Effector memory CD8-positive, alpha-beta T cell (primary cell): ENCODE results near the gene PRKCE.

Source experiments
- ATAC-seq: fragments of 150-1000 bp; cut with Tn5 transposase; replicated peaks from 2 replicates; pipeline ENCODE4 v1.10.0; 2021; ENCODE audit warnings: mild to moderate bottlenecking, moderate library complexity
- DNase-seq, 3 experiments: peaks; one replicate each; pipeline ENCODE4 v3.0.0; 2021
- H3K27ac Mint-ChIP-seq, 2 donors: one replicate each; pipeline ENCODE4 v1.8.0; 2022; ENCODE audit warnings: mild to moderate bottlenecking in 2 of 2, mixed read lengths in 2 of 2, moderate library complexity in 2 of 2
- H3K27me3 Mint-ChIP-seq, 2 donors: one replicate each; pipeline ENCODE4 v1.8.0; 2022; ENCODE audit warnings: mixed read lengths in 2 of 2
- H3K36me3 Mint-ChIP-seq: one replicate; pipeline ENCODE4 v1.8.0; 2022; ENCODE audit warnings: mild to moderate bottlenecking, moderate library complexity, mixed read lengths; ENCODE audit not compliant: insufficient read depth
- H3K4me1 Mint-ChIP-seq, 2 donors: one replicate each; pipeline ENCODE4 v1.8.0; 2022; ENCODE audit warnings: low read depth in 2 of 2, mixed read lengths in 2 of 2
- H3K4me3 Mint-ChIP-seq, 2 donors: one replicate each; pipeline ENCODE4 v1.8.0; 2022; ENCODE audit warnings: mild to moderate bottlenecking in 2 of 2, mixed read lengths in 2 of 2, moderate library complexity in 2 of 2
- H3K9me3 Mint-ChIP-seq, 2 donors: one replicate each; pipeline ENCODE4 v1.8.0; 2022; ENCODE audit warnings: mixed read lengths in 2 of 2

PRKCE gene

DNA sequence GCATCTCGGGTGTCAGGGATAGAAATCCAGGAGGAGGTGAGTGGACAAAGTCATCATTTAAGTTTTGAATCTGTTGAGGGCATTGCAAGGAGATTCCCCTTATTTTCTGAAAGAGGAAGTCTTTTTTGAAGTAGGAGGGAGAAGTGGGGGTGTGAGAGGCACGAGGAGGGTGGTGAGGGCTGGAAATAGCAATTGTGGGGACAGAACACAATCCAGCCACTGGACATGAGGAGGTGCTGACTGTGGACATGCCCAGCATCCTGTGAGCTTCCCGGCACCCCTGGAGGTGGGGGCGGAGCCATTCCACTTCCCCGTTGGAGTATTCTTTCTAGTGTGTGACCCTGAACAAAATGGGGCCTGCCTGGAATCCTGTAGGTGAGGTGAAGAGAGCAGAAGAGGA, 335.0 kb downstream of the PRKCE start:
- ATAC-seq (no peak), DNase-seq (no peak)
- H3K36me3 Mint-ChIP-seq, result no peaks in the 10 kb centered on the region
- peaks cover 0 to 1% of the 10 kb centered on the region in 2 donors for H3K4me1 Mint-ChIP-seq
- no peaks in the 10 kb centered on the region for H3K27me3 Mint-ChIP-seq
- H3K9me3 Mint-ChIP-seq, result no peaks in the 10 kb centered on the region
- peak overlapping the region in 1 of 2 donors; percentile 9 for H3K27ac Mint-ChIP-seq
- H3K4me3 Mint-ChIP-seq, result no peak overlapping the region

DNA sequence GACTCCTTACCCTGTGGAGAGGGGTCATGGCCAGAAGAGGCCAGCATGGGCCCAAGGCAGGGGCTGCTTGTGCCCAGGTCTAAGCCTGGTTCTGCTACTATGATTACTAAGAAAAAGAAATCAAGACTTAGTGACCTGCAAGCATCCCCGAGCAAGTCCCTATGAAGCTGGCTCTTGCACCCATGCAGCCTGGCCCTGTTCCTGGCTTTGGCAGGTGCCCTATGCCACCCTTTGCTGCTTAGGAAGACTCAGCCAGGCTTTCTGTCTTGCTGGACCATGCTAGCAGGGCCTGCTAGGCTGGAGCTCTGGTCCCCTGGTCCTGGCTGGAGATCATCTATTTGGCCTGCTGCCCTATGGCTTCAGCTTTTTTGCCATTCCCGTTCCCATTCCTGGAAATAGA, 336.4 kb downstream of the PRKCE start:
- Mint-ChIP-seq H3K9me3 (no peaks in the 10 kb centered on the region), H3K36me3 (no peaks in the 10 kb centered on the region), H3K4me3 (no peak overlapping the region), H3K27ac (no peak overlapping the region), H3K27me3 (no peaks in the 10 kb centered on the region), H3K4me1 (no peaks in the 10 kb centered on the region)
- DNase-seq (no peak), ATAC-seq (no peak)

DNA sequence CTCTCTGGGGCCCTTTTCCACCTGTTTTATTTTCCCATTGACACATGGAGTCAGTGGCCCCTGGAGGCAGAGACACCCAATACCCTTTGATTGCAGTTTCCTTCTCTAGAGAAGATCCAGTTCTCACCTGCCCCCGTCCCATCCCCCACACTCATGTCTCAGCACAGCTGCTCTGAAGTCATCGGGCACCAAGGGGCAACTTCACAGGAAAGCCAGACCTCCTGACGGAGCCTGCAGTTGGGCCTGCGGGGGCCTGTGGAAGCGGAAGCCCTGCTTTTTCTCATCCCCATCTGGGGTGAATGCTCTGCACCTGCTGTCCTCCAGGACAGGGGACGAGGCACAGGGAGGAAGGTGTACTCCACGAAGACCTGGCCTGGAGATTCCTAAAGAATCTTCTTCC, 337.4 kb downstream of the PRKCE start:
- Mint-ChIP-seq H3K4me1 (peaks cover 0 to 2% of the 10 kb centered on the region in 2 donors), H3K36me3 (no peaks in the 10 kb centered on the region), H3K9me3 (no peaks in the 10 kb centered on the region), H3K4me3 (no peak overlapping the region), H3K27me3 (no peaks in the 10 kb centered on the region), H3K27ac (no peak overlapping the region)
- no peak for ATAC-seq
- no peak for DNase-seq

DNA sequence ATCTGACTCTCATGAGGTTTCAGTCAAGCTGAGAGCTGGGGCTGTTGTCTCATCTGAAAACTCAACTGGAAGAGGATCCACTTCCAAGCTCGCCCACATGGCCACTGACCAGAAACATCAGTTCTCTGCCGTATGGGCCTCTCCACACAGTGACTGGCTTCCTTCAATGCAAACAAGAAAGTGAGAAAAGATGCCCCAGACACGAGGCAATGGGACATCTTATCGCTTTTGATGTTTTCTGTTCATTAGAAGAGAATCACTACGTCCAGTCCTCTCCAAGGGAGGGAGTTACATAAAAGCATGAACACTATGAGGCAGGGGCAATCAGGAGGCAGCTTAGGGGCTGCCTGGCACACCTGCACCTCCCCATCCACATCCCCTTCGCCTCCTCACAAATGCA, 338.7 kb downstream of the PRKCE start:
- no peaks in the 10 kb centered on the region for H3K9me3 Mint-ChIP-seq
- no peaks in the 10 kb centered on the region for H3K27me3 Mint-ChIP-seq
- ATAC-seq (no peak), DNase-seq (no peak)
- no peak overlapping the region for H3K4me3 Mint-ChIP-seq
- H3K36me3 Mint-ChIP-seq, result no peaks in the 10 kb centered on the region
- no peak overlapping the region for H3K27ac Mint-ChIP-seq
- H3K4me1 Mint-ChIP-seq, result peaks cover 0 to 2% of the 10 kb centered on the region in 2 donors

DNA sequence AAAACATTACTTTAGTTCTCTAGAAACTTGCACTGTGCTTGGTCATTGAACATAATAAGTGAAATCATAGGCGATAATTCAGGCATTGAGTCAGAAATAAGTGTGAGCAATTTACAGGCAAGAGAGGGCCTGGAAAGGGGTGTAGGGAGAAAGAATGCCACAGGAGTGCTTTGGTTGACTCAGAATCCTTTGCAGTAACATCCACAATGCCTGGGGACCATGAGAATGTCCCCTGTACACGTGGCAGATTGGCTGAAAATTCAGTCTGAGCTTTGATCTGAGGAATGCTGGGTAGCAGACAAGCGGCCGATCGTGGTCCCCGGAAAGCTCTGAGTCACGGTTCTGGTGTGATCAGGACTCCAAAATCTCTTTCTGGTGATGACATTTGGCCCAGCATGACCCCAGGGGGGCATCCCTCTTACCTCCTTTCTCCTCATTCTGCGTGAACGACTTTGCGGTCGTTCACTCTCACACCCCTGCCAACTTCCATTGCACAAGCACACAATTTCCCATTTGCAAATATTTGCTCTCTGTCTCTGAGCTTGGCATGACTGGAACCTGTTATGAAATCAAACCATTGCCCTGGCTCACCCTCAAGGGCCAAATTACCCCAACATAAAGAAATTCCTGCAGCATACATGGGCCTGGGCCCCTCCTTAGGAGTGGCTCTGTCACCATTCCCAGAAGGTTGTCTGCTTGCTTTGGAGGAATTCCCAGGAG, 340.7 kb downstream of the PRKCE start:
- no peak for ATAC-seq
- H3K27ac Mint-ChIP-seq, result no peak overlapping the region
- H3K4me1 Mint-ChIP-seq, result peaks cover 0 to 2% of the 10 kb centered on the region in 2 donors

DNA sequence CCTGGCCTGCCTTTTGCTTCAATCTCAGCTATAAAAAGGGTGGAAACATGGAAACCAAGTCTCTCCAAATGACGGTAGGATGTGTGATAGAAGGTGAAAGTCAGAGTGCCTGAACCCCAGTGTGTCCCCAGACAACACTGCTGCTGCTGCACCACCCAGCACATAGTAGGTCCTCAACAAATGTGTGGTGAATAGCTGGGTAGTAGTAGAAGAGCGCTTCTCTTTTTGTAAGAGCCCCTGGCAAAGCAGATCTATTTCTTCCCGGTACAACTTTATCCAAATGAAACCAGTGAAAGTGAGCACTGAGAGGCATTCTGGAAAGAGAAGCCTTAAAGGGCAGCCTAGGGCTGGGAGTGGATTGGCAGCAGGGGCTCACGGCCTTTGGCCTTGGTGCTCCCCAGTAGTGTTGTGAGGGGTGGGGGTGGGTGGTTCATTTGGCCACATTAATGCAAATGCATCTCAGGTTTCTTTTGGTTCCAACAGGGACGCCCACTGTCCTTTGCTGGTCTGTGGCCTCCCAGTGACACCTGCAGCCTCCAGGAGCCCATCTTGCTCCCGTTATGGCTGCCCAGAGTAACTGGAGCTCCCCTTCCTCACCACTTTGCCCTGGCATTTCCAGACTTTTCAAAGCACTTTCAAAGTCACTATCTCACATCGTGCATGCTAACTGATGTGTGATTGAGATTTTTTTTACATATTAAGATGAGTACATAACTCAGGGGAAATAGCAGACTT, 341.4 kb downstream of the PRKCE start:
- ATAC-seq (no peak), DNase-seq (no peak)
- Mint-ChIP-seq H3K36me3 (no peaks in the 10 kb centered on the region), H3K27me3 (no peaks in the 10 kb centered on the region), H3K4me1 (peaks cover 0 to 2% of the 10 kb centered on the region in 2 donors), H3K4me3 (no peak overlapping the region), H3K9me3 (no peaks in the 10 kb centered on the region), H3K27ac (no peak overlapping the region)

More for the DNA sequence above, 340.7 kb downstream of the PRKCE start:
- H3K36me3 Mint-ChIP-seq, result no peaks in the 10 kb centered on the region
- no peak for DNase-seq
- no peaks in the 10 kb centered on the region for H3K27me3 Mint-ChIP-seq
- no peaks in the 10 kb centered on the region for H3K9me3 Mint-ChIP-seq
- H3K4me3 Mint-ChIP-seq, result no peak overlapping the region

DNA sequence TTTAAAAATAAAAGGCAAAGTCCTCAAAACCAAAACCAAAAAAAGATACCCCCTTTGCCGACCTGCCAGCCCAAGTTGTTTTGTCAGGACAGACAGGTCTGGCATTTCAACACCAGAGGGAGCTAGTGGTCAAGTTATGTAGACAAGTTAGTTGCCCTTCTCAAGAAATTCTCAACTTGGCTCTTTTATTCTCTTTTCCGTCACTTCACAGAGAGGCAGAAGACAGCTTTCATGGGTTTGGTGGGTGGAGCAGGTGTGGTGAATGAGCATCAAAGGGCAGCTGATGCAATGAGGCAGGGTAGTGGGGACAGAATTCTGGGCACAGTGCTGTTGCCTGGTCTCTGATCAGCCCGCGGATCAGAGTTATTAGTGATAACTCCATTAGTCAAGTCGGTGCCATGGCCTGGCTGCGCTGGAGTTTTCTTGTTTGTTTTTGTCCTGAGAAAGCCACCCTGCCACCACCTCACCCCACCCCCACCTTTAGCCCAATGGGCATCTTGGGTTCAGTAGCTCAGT, 342.1 kb downstream of the PRKCE start:
- no peaks in the 10 kb centered on the region for H3K9me3 Mint-ChIP-seq
- no peak overlapping the region for H3K4me3 Mint-ChIP-seq
- DNase-seq (peak; percentile 47 to 53 (median 53)), ATAC-seq (peak; percentile 63)
- peaks cover 0 to 2% of the 10 kb centered on the region in 2 donors for H3K4me1 Mint-ChIP-seq
- no peaks in the 10 kb centered on the region for H3K27me3 Mint-ChIP-seq
- no peaks in the 10 kb centered on the region for H3K36me3 Mint-ChIP-seq
- H3K27ac Mint-ChIP-seq, result no peak overlapping the region

DNA sequence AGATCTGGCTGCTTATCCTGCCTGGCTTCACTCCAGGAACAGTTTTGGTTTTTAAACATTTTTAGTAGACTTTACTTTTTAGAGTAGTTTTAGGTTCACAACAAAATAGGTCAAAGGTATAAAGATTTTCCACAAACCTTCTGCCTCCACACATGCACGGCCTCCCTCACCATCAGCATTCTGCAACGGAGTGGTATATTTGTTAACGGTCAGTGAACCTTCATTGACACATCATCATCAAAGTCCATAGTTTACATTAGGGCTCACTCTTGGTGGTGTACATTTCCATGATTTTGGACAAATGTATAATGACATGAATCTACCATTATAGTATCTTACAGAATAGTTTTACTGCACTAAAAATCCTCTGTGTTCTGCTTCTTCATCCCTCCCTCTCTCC, 342.6 kb downstream of the PRKCE start:
- Mint-ChIP-seq H3K9me3 (no peaks in the 10 kb centered on the region), H3K4me3 (no peak overlapping the region), H3K27ac (no peak overlapping the region), H3K36me3 (no peaks in the 10 kb centered on the region), H3K4me1 (peaks cover 0 to 2% of the 10 kb centered on the region in 2 donors), H3K27me3 (no peaks in the 10 kb centered on the region)
- DNase-seq, result no peak
- ATAC-seq, result no peak

DNA sequence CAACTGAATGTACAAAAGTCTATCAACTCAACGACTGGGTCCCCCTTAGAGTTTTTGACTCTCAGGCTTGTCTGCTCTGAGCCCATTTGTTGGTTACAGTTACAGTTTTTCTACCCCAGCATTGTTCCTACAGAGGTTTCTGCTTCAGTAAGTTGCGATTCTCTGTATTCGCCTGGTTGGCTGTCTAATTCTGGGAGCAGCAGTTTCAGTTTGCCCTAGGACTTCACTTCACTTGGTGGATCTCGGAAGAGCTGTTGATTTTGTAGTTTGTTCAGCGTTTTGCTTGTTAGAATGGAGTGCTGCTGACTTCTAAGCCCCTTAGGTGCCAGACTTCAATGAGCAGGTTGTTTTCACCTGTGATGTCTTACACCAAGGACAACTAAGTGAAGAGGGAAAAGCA, 349.2 kb downstream of the PRKCE start:
- H3K4me3 Mint-ChIP-seq, result no peak overlapping the region
- no peak for ATAC-seq
- no peak overlapping the region for H3K27ac Mint-ChIP-seq

DNA sequence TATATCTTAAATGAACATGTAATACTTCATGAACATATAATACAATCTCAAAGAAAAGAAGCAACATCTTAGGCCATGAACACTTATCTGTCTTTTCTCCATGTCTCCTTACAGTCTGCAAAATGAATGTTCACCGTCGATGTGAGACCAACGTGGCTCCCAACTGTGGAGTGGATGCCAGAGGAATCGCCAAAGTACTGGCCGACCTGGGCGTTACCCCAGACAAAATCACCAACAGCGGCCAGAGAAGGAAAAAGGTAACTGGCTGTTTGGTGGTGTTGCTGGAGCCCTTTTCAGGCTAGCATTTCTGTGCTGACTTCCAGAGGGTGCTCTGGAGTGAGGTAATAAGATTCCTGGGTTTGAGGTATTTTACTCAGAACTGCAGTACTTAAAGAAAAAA, 349.8 kb downstream of the PRKCE start:
- Mint-ChIP-seq H3K27me3 (no peaks in the 10 kb centered on the region), H3K4me1 (no peaks in the 10 kb centered on the region), H3K9me3 (no peaks in the 10 kb centered on the region), H3K27ac (no peak overlapping the region), H3K4me3 (no peak overlapping the region), H3K36me3 (peaks cover 2% of the 10 kb centered on the region)
- DNase-seq, result no peak
- no peak for ATAC-seq

More for the DNA sequence above, 349.2 kb downstream of the PRKCE start:
- Mint-ChIP-seq H3K4me1 (no peaks in the 10 kb centered on the region), H3K36me3 (no peaks in the 10 kb centered on the region), H3K9me3 (no peaks in the 10 kb centered on the region), H3K27me3 (no peaks in the 10 kb centered on the region)
- DNase-seq, result no peak

DNA sequence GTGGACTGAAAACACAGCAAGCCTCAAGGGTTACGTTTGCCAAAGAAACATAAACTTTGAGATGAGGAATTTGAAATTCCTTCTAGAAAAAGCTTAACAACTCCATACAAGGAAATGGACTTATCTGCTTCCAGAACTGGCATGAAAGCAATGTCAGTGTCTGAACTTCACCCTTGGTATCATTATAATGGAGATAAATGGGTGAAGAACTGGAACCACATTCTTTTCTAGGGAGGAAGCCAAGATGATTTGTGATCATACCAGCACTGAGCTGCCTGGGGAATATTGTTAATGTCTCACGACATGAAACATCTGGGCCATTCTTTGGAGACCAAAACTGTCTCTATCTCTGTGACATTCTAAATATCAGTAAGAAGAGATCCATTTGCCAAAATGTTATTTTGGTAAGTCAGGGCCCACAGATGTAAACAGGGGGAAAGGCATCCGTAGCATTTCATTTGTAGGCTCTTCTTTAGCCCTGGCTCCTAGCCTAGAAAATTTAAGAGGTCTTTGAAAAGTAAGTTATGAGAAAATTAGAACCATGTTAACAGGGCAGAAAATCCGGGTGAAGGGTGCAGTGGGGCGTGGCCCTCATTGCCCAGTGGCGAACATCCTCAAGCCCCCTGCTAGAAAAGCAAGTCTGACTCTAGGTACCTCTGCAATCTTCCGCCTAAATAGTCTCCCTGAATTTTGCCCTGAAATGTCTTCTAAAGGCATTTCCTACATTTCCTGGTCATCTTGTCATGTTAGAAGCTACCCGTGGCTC, 350.4 kb downstream of the PRKCE start:
- Mint-ChIP-seq H3K27me3 (no peaks in the 10 kb centered on the region), H3K27ac (no peak overlapping the region), H3K9me3 (no peaks in the 10 kb centered on the region), H3K4me1 (no peaks in the 10 kb centered on the region), H3K4me3 (no peak overlapping the region), H3K36me3 (peaks cover 5% of the 10 kb centered on the region)
- no peak for DNase-seq
- no peak for ATAC-seq

DNA sequence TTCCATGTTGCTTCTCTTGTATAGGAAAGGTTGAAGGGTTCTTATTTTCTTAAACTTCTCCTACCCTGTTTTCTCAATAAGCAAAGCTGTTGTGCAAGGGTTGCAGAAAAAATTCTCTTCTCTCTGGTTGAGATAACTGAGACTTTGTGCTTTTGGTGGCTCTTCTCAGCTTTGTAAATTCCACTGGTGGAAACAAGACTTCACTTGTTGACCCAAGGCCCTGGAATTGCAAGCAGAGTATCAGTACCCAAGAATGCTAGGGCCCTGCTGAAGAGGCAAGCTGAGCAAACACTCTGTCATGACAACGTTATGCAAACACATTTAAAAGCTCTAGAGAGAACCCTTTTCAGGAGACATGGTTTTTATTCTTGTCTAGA, 351.0 kb downstream of the PRKCE start:
- H3K4me1 Mint-ChIP-seq, result no peaks in the 10 kb centered on the region
- peaks cover 9% of the 10 kb centered on the region for H3K36me3 Mint-ChIP-seq
- no peak overlapping the region for H3K4me3 Mint-ChIP-seq
- no peaks in the 10 kb centered on the region for H3K27me3 Mint-ChIP-seq
- DNase-seq, result no peak
- no peak for ATAC-seq
- no peak overlapping the region for H3K27ac Mint-ChIP-seq
- no peaks in the 10 kb centered on the region for H3K9me3 Mint-ChIP-seq

DNA sequence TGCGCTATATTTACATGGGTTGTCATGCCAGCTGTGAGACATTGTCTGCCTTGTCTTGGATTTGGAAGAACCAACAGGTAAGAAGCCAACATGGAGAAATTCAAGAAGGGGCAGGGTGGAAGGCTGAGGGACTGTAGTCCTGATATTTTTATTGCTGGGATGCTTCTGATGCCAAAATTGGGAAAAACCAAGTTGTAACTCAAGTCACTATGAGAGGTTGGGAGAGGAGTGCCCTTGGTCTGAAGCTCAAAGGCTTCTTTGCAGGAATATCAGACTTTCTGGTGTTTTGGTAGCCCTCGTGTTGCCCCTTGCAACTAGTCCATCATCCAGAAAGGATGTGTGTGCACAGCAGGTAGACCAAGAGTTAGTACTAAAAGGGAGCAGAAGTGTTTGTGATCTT, 351.5 kb downstream of the PRKCE start:
- Mint-ChIP-seq H3K27ac (no peak overlapping the region), H3K4me3 (no peak overlapping the region), H3K4me1 (no peaks in the 10 kb centered on the region), H3K27me3 (no peaks in the 10 kb centered on the region), H3K36me3 (peaks cover 9% of the 10 kb centered on the region), H3K9me3 (no peaks in the 10 kb centered on the region)
- ATAC-seq, result no peak
- no peak for DNase-seq
